Measurements from ENCODE around the gene TRPC4AP. TPM values are rescaled to one million over a fixed set of nuclear protein-coding genes. Genes with fewer than 3 reads are reported as not detected.

TRPC4AP gene
- total RNA-seq, 2 donors from 2014 or later, result 44.1 to 57.4 TPM

DNA sequence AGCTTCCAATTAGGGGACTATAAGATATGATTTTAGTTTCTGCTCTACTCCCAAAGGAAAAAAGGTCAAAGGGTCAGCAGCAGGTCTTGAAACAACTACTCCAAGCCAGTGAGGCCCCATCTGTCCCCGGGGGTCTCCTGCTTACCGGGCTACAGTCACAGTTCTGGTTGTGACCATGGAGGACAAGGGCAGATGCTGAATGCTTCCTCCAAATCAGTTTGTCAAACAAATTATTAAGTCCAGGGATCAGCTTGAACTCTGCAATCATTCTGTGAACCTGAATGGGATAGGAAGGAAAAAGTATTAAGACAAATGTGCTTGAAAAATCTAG, 76.8 kb downstream of the TRPC4AP start:
- Histone ChIP-seq H3K4me3 (no peak overlapping the region), H3K4me1 (peaks cover 4% of the 10 kb centered on the region), H3K9me3 (no peaks in the 10 kb centered on the region), H3K36me3 (replicated peaks in 1 of 2; ENCODE audit: insufficient read depth in 1 of 2, low read depth in 2 of 2) (peaks cover 15 to 24% of the 10 kb centered on the region in 2 donors), H3K27me3 (no peaks in the 10 kb centered on the region), H3K27ac (no peak overlapping the region)
- TF ChIP-seq, protein P1, sequence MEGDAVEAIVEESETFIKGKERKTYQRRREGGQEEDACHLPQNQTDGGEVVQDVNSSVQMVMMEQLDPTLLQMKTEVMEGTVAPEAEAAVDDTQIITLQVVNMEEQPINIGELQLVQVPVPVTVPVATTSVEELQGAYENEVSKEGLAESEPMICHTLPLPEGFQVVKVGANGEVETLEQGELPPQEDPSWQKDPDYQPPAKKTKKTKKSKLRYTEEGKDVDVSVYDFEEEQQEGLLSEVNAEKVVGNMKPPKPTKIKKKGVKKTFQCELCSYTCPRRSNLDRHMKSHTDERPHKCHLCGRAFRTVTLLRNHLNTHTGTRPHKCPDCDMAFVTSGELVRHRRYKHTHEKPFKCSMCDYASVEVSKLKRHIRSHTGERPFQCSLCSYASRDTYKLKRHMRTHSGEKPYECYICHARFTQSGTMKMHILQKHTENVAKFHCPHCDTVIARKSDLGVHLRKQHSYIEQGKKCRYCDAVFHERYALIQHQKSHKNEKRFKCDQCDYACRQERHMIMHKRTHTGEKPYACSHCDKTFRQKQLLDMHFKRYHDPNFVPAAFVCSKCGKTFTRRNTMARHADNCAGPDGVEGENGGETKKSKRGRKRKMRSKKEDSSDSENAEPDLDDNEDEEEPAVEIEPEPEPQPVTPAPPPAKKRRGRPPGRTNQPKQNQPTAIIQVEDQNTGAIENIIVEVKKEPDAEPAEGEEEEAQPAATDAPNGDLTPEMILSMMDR (IDR thresholded peaks at IDR 0.05), result no peak
- no peak for TF ChIP-seq POLR2A (IDR thresholded peaks at IDR 0.05)
- WGBS, 2 donors, result 94% methylated on average over 2 of the region's 2 CpGs
- DNase-seq (no peak), ATAC-seq (no peak)
- intact Hi-C loops (cut with DNase I), result no loop called here

DNA sequence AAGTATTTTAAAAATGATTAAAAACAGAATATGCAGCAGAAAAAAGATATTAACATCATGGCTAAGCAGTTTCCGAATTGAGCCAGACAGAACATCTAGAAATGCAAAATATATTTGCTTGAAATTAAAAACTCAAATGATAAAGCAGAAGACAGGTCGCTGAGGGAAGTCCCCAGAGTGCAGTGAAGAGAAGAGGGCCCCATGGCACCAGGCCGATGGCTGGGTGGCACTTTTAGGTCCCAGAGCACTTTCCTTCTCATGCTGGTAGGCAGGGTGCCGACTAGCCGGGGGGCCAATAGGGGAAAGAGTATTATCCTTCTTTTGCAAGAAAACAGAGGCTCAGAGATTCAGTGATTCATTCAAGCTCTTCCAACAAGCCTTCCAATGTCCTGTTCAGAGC, 78.1 kb downstream of the TRPC4AP start:
- Histone ChIP-seq H3K4me3 (no peak overlapping the region), H3K36me3 (replicated peaks in 1 of 2; ENCODE audit: insufficient read depth in 1 of 2, low read depth in 2 of 2) (peaks cover 15 to 31% of the 10 kb centered on the region in 2 donors), H3K9me3 (no peaks in the 10 kb centered on the region), H3K4me1 (peaks cover 3% of the 10 kb centered on the region), H3K27ac (no peak overlapping the region), H3K27me3 (no peaks in the 10 kb centered on the region)
- ATAC-seq (no peak), DNase-seq (no peak)
- 94 to 99% methylated on average over 5 of the region's 5 CpGs for WGBS, 2 donors
- intact Hi-C loops (cut with DNase I), result no loop called here
- TF ChIP-seq, protein P1 (IDR thresholded peaks at IDR 0.05), result no peak
- TF ChIP-seq POLR2A (IDR thresholded peaks at IDR 0.05), result no peak

DNA sequence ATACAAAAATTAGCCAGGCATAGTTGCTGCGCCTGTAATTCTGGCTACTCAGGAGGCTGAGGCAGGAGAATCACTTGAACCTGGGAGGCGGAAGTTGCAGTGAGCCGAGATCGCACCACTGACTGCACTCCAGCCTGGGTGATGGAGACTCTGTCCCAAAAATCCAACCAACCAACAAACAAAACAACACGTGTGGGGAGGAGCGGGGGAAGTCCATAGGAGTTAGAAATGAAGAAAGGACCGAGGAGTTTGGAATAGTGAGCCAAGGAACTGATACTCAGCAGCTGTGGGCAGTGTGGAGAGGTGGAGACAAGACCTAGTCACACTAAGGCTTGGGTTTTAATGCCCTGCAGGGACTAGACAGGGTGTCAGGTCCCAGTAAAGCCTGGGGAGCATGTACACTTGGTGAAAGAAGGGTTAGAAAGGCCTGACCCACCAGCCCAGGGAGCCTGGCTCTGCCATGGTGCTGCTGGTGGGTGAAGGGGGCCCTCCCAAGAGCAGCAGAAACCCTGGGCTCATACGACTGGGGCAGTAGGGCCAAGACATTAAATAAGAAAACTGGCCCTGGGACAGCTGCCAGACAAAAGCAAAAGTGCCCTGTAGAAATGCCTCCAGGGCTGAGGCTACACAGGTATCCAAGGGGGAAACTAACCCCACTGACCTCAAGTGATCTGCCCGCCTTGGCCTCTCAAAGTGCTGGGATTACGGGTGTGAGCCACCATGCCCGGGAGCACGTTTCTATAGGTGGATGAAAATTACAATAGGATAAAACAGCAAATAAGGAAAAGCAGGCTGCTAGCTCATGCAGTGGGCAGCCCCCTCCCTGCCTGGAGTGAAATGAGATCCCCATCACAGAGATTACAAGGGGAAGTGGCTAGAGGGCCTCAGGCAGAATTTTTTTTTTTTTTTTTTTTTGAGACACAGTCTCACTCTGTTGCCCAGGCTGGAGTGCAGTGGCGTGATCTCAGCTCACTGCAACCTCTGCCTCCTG, 78.9 kb downstream of the TRPC4AP start:
- ATAC-seq (no peak), DNase-seq (peak in 2 of 4 donors; percentile 1 to 4)
- Histone ChIP-seq H3K36me3 (replicated peaks in 1 of 2; ENCODE audit: insufficient read depth in 1 of 2, low read depth in 2 of 2) (peaks cover 15 to 31% of the 10 kb centered on the region in 2 donors), H3K4me1 (peaks cover 12% of the 10 kb centered on the region), H3K27me3 (no peaks in the 10 kb centered on the region), H3K9me3 (no peaks in the 10 kb centered on the region), H3K27ac (no peak overlapping the region), H3K4me3 (no peak overlapping the region)
- intact Hi-C loops (cut with DNase I), result no loop called here
- WGBS, 2 donors, result 88 to 92% methylated on average over 12 to 13 of the region's 13 CpGs
- TF ChIP-seq, protein P1 (IDR thresholded peaks at IDR 0.05), result no peak
- no peak for TF ChIP-seq POLR2A (IDR thresholded peaks at IDR 0.05)

DNA sequence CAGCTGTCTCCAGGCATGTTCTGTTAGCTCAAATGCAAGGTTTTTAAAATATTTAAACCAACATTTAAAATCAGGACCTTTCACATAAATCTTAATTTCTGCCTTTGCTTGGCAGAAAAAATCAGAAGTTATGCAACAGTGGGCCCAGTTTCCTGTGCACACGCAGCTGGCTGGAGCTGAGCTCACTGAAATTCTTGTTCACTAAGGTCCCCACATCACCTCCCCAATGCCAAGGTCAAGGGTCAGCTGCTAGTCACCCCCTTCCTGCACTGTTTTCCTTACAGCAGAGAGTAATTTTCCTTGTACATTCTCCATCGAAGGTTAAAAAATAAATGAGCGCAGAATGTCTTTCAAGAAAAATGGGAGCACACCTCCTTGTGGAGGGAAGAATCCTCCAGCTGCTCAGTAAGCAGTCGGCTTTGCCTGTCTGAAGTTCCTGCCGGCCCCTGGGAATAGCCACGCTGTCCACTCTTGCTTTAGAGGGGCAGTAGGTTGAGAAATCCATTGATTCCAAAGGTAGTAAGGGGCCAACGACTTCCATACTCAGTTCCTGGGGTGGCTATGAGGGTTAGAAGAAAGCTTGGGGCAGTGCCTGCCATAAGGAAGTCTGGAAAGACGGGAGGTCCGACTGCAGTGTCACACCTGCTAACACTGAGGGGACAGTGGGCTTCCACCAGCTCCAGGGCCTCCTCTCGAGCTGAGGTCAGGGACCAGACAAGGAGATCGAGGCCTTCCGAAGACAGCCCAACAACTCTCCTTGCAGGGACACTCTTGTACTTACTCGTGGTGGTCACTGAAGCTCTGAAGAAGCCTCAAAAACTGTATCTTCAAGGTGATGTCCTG, 80.2 kb downstream of the TRPC4AP start:
- Histone ChIP-seq H3K36me3 (replicated peaks in 1 of 2; ENCODE audit: insufficient read depth in 1 of 2, low read depth in 2 of 2) (peaks cover 15 to 37% of the 10 kb centered on the region in 2 donors), H3K27ac (no peak overlapping the region), H3K9me3 (no peaks in the 10 kb centered on the region), H3K4me3 (no peak overlapping the region), H3K4me1 (peaks cover 16% of the 10 kb centered on the region), H3K27me3 (no peaks in the 10 kb centered on the region)
- 82 to 85% methylated on average over 12 to 13 of the region's 13 CpGs for WGBS, 2 donors
- intact Hi-C loops (cut with DNase I), result no loop called here
- TF ChIP-seq POLR2A (IDR thresholded peaks at IDR 0.05), result no peak
- TF ChIP-seq, protein P1 (IDR thresholded peaks at IDR 0.05), result no peak
- peak in 2 of 4 donors; percentile 3 for DNase-seq
- ATAC-seq, result no peak
